OCI-LY1 (cell line): ENCODE data around the gene NME9.

ENCODE experiments used
- CTCF ChIP-seq: fragments of 200-600 bp; sonication (generic), shearing (Covaris generic); IDR thresholded peaks from 2 replicates; pipeline ENCODE4 v1.5.1; 2017; ENCODE audit warnings: mild to moderate bottlenecking, antibody characterized with exemption, low read length, moderate library complexity, mixed read lengths
- EZH2 ChIP-seq: fragments of 200-600 bp; sonication (generic), shearing (Covaris generic); IDR thresholded peaks from 2 replicates; pipeline ENCODE4 v1.8.0; 2017; ENCODE audit warnings: borderline replicate concordance, mixed run types, mild to moderate bottlenecking, antibody characterized with exemption, low read length, moderate library complexity, mixed read lengths

- TF ChIP-seq EZH2: no peak
- TF ChIP-seq CTCF: no peak
These were observed 288 bp upstream of the NME9 start for GRCh38 chr3:138329984-138330293.
